ENCODE data around the gene MEST. TPM values are rescaled to one million over a fixed set of nuclear protein-coding genes. Genes with fewer than 3 reads are reported as not detected.

Gene MEST
- total and polyA plus RNA-seq, 2 of the 13 experiments (the other 11 are each of a cell fraction or from before 2014, with no cell fraction given) = 49.5 to 54.6 TPM

GRCh38 chr7:130490888-130491804 lies 739 bp upstream of the MEST start:
- H3K79me2 ChIP-seq (ENCODE audit: insufficient read depth, low read length) = peaks cover 5% of the 10 kb centered on the region
- no peak overlapping the region for H3K27ac ChIP-seq (ENCODE audit: extremely low read length, insufficient read depth, low read length)
- no peak overlapping the region for H3K9ac ChIP-seq (ENCODE audit: insufficient read depth, low read depth, low read length)
- no peak for FAIRE-seq
- H4K20me1 ChIP-seq (ENCODE audit: insufficient read depth, low read length) = no peaks in the 10 kb centered on the region
- no peak overlapping the region for H3K4me2 ChIP-seq (ENCODE audit: low read depth, low read length)
- no peak overlapping the region for H2AFZ ChIP-seq (ENCODE audit: low read length)
- H3K36me3 ChIP-seq (replicated peaks in 1 of 2; ENCODE audit: control insufficient read depth in 1 of 2, insufficient read depth in 2 of 2, low read length in 2 of 2) = no peaks in the 10 kb centered on the region
- no peak for DNase-seq (ENCODE audit: low spot score)
- peaks cover 12% of the 10 kb centered on the region for H3K9me3 ChIP-seq (ENCODE audit: low read length)
- intact Hi-C loops (cut with micrococcal nuclease; ENCODE audit: unreplicated experiment) = no loop called here
- TF ChIP-seq KAT7 (CRISPR knock-in tag; IDR thresholded peaks at IDR 0.05; ENCODE audit: borderline replicate concordance) = no peak
- no peak for TF ChIP-seq ZMAT3 (CRISPR knock-in tag; conservative IDR thresholded peaks at IDR 0.05)
- TF ChIP-seq DDIT3 (CRISPR knock-in tag; IDR thresholded peaks at IDR 0.05) = no peak
- no peak for TF ChIP-seq ZNF460 (CRISPR knock-in tag; IDR thresholded peaks at IDR 0.05; ENCODE audit: borderline replicate concordance)
- TF ChIP-seq ETS1 (CRISPR knock-in tag; IDR thresholded peaks at IDR 0.05) = no peak
- no peak for TF ChIP-seq CAMTA2 (CRISPR knock-in tag; IDR thresholded peaks at IDR 0.05; ENCODE audit: borderline replicate concordance)
- no peak for TF ChIP-seq RBAK (CRISPR knock-in tag; IDR thresholded peaks at IDR 0.05)
- no peak for TF ChIP-seq ZBTB34 (CRISPR knock-in tag; IDR thresholded peaks at IDR 0.05)
- TF ChIP-seq MED1 (CRISPR knock-in tag; IDR thresholded peaks at IDR 0.05) = no peak
- TF ChIP-seq HOXA3 (CRISPR knock-in tag; IDR thresholded peaks at IDR 0.05) = no peak
- no peak for TF ChIP-seq ZFP36L1 (CRISPR knock-in tag; IDR thresholded peaks at IDR 0.05)
- no peak for TF ChIP-seq HES4 (CRISPR knock-in tag; IDR thresholded peaks at IDR 0.05; ENCODE audit: borderline replicate concordance)
- no peak for TF ChIP-seq CENPT (CRISPR knock-in tag; IDR thresholded peaks at IDR 0.05; ENCODE audit: low read depth)
- no peak for TF ChIP-seq IKZF5 (CRISPR knock-in tag; IDR thresholded peaks at IDR 0.05)
- no peak for TF ChIP-seq ZSCAN20 (CRISPR knock-in tag; IDR thresholded peaks at IDR 0.05; ENCODE audit: borderline replicate concordance)
- no peak for TF ChIP-seq ZNF605 (CRISPR knock-in tag; IDR thresholded peaks at IDR 0.05)
- TF ChIP-seq ZNF331 (CRISPR knock-in tag; IDR thresholded peaks at IDR 0.05) = no peak
- no peak for TF ChIP-seq MXI1 (IDR thresholded peaks at IDR 0.05; ENCODE audit: borderline replicate concordance, low read depth, low read length)
- no peak for TF ChIP-seq SCMH1 (CRISPR knock-in tag; IDR thresholded peaks at IDR 0.05; ENCODE audit: borderline replicate concordance)
- no peaks in the 10 kb centered on the region for H3K27me3 ChIP-seq (ENCODE audit: control insufficient read depth in 1 of 2, insufficient read depth in 2 of 2, low read length in 2 of 2)
- no peak for ATAC-seq
- no peak overlapping the region for H3K4me3 ChIP-seq (replicated peaks in 1 of 3; ENCODE audit: insufficient read depth in 1 of 3, low read depth in 2 of 3, low read length in 3 of 3)
- peaks cover 2% of the 10 kb centered on the region; the same call in 1 of the 2 replicates for H3K4me1 ChIP-seq (ENCODE audit: insufficient read depth, low read length)
- no TSS peak for BruUV-seq (replicated peaks)
- ChIA-PET CTCF (ENCODE audit: low intra/inter-chr PET ratio, low total read pairs) (no interaction called here), POLR2A (no interaction called here)
- in situ Hi-C loops (cut with HindIII; ENCODE audit: extremely low pct_ligation_motif_present, low pct_unique_long_range_greater_than_20kb) = no loop called here
- 94% methylated on average over 47 of the region's 62 CpGs for WGBS (ENCODE audit: low lambda C conversion rate)
